H54 (cell line): ENCODE measurements around the gene DDX20.
A peak's percentile ranks its signal among the peaks of the same experiment; 100 is the strongest.

Experiments used
- DNase-seq: peaks from one replicate; pipeline ENCODE4 v3.0.0; 2011; ENCODE audit warnings: low spot score, mixed read lengths; ENCODE audit not compliant: insufficient read length
- FAIRE-seq: peaks from 3 replicates; lab custom pipeline; 2011; peaks lifted over from hg19 to GRCh38; lab: Jason Lieb, UNC
- POLR2A ChIP-seq: IDR thresholded peaks from 2 replicates; pipeline ENCODE4 v1.6.1; 2011; ENCODE audit warnings: low read depth, mild to moderate bottlenecking, low read length

The DDX20 gene

DNA sequence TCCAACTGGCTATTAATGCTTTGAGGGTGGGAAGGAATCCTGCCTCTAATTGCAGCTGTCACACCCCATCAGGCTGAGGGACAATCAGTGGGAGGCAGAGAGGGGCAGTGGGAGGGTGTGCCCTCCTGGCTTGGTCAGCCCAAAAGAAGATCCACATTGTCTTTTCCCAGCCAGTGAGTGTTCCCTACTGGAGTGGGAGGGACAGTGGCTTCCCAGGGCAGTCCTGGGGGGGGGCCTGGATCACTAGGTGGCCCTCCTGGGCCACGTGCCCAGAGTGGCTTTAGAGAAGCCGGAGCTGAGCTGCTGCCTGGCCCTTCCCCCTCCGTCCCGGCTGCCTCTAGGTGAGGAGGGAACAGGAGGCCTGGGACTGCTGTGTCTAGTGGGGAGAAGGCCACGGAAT is 30.5 kb upstream of the DDX20 start:
- FAIRE-seq: no peak
- DNase-seq: no peak
- TF ChIP-seq POLR2A: no peak

DNA sequence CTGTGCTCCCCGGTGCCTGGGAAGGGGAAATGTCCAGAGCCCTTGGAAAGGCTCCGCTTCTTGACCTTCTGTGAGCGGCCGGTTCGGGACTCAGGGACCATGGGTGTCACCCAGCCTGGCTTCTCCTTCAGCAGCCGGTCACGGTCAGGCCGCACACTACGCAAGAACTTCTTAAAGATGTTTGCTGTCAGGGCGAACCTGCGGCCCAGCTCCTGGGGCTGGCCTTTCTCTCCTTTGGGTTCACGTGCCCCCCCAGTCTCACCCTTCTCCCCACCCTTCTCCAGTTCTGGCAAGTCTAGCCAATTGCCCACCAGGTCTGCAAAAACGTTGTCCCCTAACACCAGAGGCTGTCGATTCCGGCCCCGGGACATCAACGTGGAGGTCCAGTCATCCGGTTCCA is 28.6 kb upstream of the DDX20 start:
- DNase-seq (no peak), FAIRE-seq (no peak)
- TF ChIP-seq POLR2A: no peak

DNA sequence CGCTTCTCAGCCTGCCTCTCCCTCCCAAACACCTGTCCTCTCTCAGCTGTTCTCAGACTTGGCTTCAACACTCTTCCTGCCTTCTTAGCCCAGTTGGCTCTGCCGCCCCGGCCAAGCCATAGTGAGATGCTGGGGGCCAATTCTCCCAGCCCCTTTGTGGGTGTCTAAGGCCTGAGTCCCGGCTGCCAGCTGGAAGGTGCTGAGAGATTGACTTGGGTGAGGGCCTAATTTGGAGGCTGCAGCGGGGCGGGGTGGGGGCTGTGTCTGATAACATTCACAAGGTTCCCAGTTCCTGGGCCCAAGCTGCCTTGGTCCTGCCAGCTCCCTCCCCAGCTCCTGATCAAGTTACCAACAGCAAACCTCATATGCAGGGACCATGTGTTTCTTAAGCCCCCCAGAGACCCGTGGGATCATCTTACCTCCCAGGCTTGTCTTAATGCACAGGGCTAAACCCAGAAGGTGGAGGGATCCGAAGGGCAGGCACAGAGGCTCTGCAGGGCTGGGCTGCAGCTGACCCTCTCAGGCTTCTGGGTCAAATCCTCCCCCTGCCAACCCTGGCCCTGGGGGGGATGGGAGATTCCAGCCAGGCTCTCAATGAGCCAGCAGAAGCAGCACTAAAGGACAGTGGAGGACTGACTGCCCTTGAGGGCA is 26.3 kb upstream of the DDX20 start:
- no peak for DNase-seq
- TF ChIP-seq POLR2A: no peak
- FAIRE-seq: no peak

- FAIRE-seq: no peak
- no peak for TF ChIP-seq POLR2A
- no peak for DNase-seq
Observed at GRCh38 chr1:111729946-111730681, 25.6 kb upstream of the DDX20 start.

DNA sequence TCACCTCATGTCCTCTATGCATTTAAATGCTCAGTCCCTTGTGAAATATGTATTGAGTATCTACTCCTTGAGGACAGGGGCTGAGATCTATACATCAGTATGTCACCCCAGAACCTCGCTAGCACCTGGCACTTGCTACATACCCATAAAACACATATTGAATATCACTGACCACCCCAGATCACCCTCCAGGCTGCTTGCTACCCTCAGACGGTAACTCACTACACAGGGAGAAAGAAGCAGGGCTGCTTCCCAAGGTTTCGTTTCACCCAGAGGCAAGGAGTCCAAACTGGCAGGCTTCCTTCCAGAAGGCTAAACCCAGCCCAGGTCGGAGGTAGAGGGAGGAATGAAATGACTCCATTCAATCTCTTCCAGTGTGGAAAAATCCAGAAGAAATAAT is 25.0 kb upstream of the DDX20 start:
- FAIRE-seq: no peak
- no peak for DNase-seq
- TF ChIP-seq POLR2A: no peak

GRCh38 chr1:111731956-111732355 is 23.7 kb upstream of the DDX20 start:
- DNase-seq (no peak), FAIRE-seq (no peak)
- no peak for TF ChIP-seq POLR2A

DNA sequence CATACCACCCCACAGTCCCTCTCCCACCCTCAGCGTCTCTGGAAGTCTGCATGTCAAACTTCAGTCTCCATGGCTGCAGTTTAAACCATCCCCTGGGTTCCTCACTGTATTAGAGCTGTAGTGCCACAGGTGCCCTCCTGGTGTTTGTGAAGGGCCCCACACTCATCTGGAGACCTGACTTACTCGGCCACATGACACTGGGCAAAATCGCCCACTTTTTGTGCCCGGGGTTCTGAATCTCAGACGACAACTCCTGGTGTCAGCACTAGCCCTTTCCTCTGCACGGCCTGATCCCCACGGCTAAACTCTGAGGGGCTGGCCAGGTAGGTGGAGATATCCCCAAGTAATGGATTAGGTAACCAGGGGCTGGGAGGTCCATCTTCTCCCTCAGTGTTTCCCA is 23.0 kb upstream of the DDX20 start:
- no peak for DNase-seq
- no peak for FAIRE-seq
- no peak for TF ChIP-seq POLR2A

DNA sequence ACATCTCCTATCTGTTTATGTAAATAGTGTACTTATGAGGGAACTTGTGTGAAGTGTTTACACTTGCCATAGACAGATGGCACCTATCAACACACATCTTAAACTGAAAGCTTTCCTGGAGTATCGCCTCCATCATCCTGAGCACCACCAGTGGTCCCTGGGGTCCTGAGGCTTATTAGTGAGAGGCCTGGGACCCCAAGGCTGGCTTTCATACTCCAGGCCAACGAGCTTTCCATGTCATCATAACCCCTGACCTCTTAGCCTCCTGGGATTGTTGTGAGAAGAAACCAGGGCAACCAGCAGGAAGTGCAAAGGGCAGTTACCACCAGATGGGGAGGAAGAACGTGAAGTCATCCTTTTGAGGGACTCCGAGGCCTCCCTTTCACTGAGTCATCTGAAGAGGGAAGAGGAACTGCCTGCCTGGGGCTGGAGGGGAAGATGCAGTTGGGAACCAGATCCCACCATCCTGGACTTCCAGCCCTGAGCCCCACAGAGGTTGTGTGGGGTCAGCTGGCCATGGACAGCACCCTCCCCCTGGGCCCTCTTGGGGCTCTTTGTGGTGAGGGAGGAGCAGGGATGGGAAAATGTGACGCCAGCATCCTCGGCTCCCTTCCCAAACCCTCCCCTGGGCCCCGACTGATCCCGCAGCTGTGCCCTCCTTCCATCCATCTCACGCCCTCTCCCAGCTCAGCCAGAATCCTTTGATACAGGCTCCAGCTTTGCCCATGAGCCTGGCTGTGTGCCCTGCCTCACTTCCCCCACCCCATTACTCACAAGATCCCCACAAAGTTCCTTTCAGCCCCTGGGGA is 22.3 kb upstream of the DDX20 start:
- peak; percentile 75 for DNase-seq
- FAIRE-seq: peak; percentile 36
- no peak for TF ChIP-seq POLR2A

- FAIRE-seq (no peak), DNase-seq (no peak)
- TF ChIP-seq POLR2A: no peak
Observed at GRCh38 chr1:111733992-111734341, 21.7 kb upstream of the DDX20 start.

- no peak for FAIRE-seq
- DNase-seq: no peak
Observed at GRCh38 chr1:111734426-111734825, 21.3 kb upstream of the DDX20 start.

DNA sequence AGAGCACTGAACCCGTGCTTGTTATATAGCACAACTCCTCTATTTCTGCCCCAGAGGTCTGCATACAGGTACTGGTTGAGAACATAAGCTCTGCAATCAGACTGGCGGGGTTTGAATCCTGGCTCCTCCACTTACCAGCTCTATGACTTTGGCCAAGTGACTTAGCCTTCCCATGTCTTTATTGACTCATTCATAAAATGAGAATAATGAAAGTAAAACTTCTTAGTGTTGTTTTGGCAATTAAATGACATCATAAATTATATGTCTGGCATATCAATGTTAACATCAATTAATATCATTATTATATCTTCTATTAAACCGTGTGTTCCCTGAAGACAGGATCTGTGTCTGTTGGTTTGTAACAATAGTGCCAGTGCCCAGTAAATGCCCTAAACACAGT is 20.8 kb upstream of the DDX20 start:
- FAIRE-seq (no peak), DNase-seq (no peak)
- no peak for TF ChIP-seq POLR2A

More at GRCh38 chr1:111734426-111734825, 21.3 kb upstream of the DDX20 start:
- no peak for TF ChIP-seq POLR2A

DNA sequence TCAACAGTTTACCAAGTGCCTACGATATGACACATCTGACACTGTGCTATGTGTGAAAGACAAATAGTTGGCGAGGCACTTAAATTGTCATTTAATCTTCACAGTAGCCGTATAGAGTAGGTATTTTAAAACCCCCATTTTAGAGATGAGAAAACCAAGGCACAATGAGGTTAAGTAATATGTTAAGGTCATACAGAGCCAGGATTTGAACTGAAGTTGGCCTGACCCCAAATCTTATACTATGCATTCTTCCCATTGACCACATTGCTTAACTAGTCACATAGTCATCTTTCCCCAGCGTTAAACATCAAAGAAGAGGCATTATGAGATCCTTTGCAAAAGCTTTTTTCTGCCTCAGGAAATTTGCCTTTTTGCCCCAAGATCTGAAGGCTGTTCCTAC is 20.4 kb upstream of the DDX20 start:
- no peak for TF ChIP-seq POLR2A
- DNase-seq: no peak
- FAIRE-seq: no peak

GRCh38 chr1:111735858-111736544 is 19.7 kb upstream of the DDX20 start:
- FAIRE-seq: no peak
- TF ChIP-seq POLR2A: no peak
- no peak for DNase-seq
